Measurements from ENCODE around the gene FOS.

Gene FOS

DNA sequence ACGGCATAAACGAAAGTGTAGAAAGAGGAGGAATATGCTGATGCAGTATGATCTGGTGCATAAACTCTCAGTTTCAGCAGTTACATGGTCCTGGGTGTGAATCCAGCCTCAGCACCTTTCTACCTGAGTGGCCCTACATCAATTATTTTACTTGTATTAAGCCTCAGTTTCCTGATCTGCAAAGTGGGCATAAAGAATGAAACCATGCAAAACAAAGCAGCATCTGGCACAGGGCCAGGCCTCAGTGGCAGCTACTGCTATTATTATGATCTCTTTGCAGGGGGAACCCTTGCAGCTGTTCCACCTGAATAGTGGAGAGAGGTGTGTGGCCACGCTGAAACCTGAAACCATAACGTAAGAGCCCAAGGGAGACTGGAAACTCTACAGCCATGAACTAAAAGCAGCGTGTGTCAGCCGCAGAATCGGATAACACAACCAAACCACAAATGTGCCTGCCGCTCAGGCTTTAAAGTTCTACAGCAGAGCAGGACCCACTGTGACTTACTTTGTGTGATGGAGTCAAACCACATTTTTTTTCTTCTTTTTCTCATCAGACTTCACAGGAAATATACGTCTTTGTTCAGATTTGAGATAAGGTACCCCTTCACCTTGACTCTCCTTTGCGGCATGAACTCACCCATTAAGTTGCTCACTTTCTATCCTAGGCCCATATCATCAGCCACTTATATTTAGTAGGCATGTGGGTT is 29.2 kb upstream of the FOS start:
- no peak overlapping the region for H3K27ac ChIP-seq

GRCh38 chr14:75249958-75250336 is 28.7 kb upstream of the FOS start:
- Histone ChIP-seq H3K4me2 (ENCODE audit: low read length) (no peak overlapping the region), H3K27ac (no peak overlapping the region), H3K9ac (no peak overlapping the region), H3K4me1 (peaks cover 17% of the 10 kb centered on the region), H3K27me3 (ENCODE audit: control insufficient read depth, insufficient read depth, low read length) (no peaks in the 10 kb centered on the region), H2AFZ (peak overlapping the region; percentile 61), H3K36me3 (ENCODE audit: control insufficient read depth, insufficient read depth, low read length) (no peaks in the 10 kb centered on the region), H3K4me3 (ENCODE audit: low read depth, low read length) (no peak overlapping the region), H3K9me3 (ENCODE audit: control insufficient read depth, low read length) (no peaks in the 10 kb centered on the region), H3K79me2 (no peaks in the 10 kb centered on the region)
- TF ChIP-seq CTCF (IDR thresholded peaks at IDR 0.05), result no peak

More for the DNA sequence above, 29.2 kb upstream of the FOS start:
- no peak for TF ChIP-seq CTCF (IDR thresholded peaks at IDR 0.05)
- Histone ChIP-seq H3K9ac (no peak overlapping the region), H3K27me3 (ENCODE audit: control insufficient read depth, insufficient read depth, low read length) (no peaks in the 10 kb centered on the region), H3K9me3 (ENCODE audit: control insufficient read depth, low read length) (no peaks in the 10 kb centered on the region), H3K79me2 (no peaks in the 10 kb centered on the region), H3K4me2 (ENCODE audit: low read length) (peak overlapping the region; percentile 13), H3K36me3 (ENCODE audit: control insufficient read depth, insufficient read depth, low read length) (no peaks in the 10 kb centered on the region), H3K4me3 (ENCODE audit: low read depth, low read length) (no peak overlapping the region), H2AFZ (peak overlapping the region; percentile 61), H3K4me1 (peaks cover 12% of the 10 kb centered on the region)

DNA sequence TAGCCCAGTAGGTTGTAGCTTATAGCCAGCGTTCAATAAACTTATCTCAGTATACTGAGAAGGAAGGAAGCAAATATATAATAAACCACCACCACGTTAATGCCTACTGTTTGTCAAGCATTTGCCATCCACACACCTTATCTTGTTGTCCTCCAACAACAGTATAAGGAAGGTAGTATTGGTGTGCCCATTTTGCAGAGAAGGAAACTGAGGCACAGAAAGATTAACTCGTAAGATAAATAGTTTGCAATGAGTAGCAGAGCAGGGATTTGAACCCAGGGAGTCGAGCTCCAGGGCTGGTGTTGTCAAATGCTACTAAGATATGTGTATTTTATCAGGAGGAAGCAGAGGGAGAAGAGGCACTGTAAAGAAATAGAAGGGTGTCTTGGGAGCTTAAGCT is 27.8 kb upstream of the FOS start:
- no peak overlapping the region for H3K9ac ChIP-seq
- H3K4me1 ChIP-seq, result peaks cover 19% of the 10 kb centered on the region
- no peak for TF ChIP-seq CTCF (IDR thresholded peaks at IDR 0.05)
- no peak overlapping the region for H2AFZ ChIP-seq
- no peaks in the 10 kb centered on the region for H3K79me2 ChIP-seq
- H3K4me3 ChIP-seq (ENCODE audit: low read depth, low read length), result no peak overlapping the region
- no peaks in the 10 kb centered on the region for H3K36me3 ChIP-seq (ENCODE audit: control insufficient read depth, insufficient read depth, low read length)
- no peak overlapping the region for H3K27ac ChIP-seq
- H3K27me3 ChIP-seq (ENCODE audit: control insufficient read depth, insufficient read depth, low read length), result no peaks in the 10 kb centered on the region
- H3K9me3 ChIP-seq (ENCODE audit: control insufficient read depth, low read length), result no peaks in the 10 kb centered on the region
- H3K4me2 ChIP-seq (ENCODE audit: low read length), result no peak overlapping the region

DNA sequence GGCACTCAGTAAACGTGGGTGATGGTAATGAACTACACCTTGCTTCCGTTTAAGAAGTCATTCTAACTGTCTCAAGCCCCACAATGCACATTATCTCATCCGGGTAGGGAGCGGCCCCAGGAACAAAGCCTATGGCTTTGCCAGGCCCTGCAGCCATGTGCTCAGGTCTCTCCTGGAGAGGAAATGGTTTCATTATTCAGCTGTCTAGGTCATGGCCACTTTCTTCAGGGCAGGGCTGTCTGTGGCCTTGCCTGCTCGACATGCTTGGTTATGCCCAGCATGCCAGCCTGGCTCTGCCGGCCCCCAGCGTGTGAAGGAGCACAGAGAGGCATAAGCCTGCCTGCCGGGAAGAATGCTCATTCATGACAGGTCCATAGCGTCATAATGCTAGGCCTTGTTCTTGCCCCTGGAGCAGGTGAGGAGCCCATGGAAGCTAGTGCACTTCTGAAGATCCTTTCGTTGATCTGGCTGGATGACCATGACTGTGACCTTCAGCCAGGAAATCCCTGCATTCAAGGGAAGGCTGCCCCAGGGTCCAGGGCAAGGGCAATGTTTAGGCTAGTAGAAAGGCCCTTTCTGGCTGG is 26.3 kb upstream of the FOS start:
- no peaks in the 10 kb centered on the region for H3K9me3 ChIP-seq (ENCODE audit: control insufficient read depth, low read length)
- no peak overlapping the region for H3K27ac ChIP-seq

More for the DNA sequence above, 26.3 kb upstream of the FOS start:
- Histone ChIP-seq H3K27me3 (ENCODE audit: control insufficient read depth, insufficient read depth, low read length) (no peaks in the 10 kb centered on the region), H3K79me2 (no peaks in the 10 kb centered on the region), H3K9ac (no peak overlapping the region), H3K4me3 (ENCODE audit: low read depth, low read length) (no peak overlapping the region), H3K36me3 (ENCODE audit: control insufficient read depth, insufficient read depth, low read length) (no peaks in the 10 kb centered on the region), H2AFZ (peak overlapping the region; percentile 1), H3K4me1 (peaks cover 19% of the 10 kb centered on the region), H3K4me2 (ENCODE audit: low read length) (no peak overlapping the region)
- TF ChIP-seq CTCF (IDR thresholded peaks at IDR 0.05), result no peak

All from parathyroid adenoma (tissue), 2 donors.